OCI-LY3 (cell line): Measurements from ENCODE around the gene UST.

ENCODE experiments used
- H2AFZ ChIP-seq: fragments of 200-600, 300-600 bp; shearing (Covaris generic); 2 replicates; pipeline ENCODE4 v1.6.0; 2014; ENCODE audit warnings: antibody characterized with exemption, low read depth, low read length
- H3K27ac ChIP-seq: fragments of 200-600, 300-600 bp; sonication (generic); 2 replicates; pipeline ENCODE4 v1.5.1; 2014; ENCODE audit warnings: mild to moderate bottlenecking, low read length, moderate library complexity, mixed read lengths
- H3K27me3 ChIP-seq: fragments of 200-600, 300-600 bp; sonication (generic); 2 replicates; pipeline ENCODE4 v1.6.1; 2014; ENCODE audit warnings: low read depth, low read length, mixed read lengths
- H3K36me3 ChIP-seq: fragments of 200-600, 300-600 bp; sonication (generic); replicated peaks from 2 replicates; pipeline ENCODE3; 2014; ENCODE audit warnings: low read depth, low read length, mixed read lengths
- H3K4me1 ChIP-seq: fragments of 300-600, 200-600 bp; sonication (generic); 2 replicates; pipeline ENCODE4 v1.6.1; 2014; ENCODE audit warnings: low read length, mixed read lengths
- H3K4me2 ChIP-seq: fragments of 200-600, 300-600 bp; sonication (generic); 2 replicates; pipeline ENCODE4 v1.6.1; 2014; ENCODE audit warnings: low read length, mixed read lengths
- H3K4me3 ChIP-seq: fragments of 300-600, 200-600 bp; sonication (generic); 2 replicates; pipeline ENCODE4 v1.5.1; 2014; ENCODE audit warnings: antibody characterized with exemption, mild to moderate bottlenecking, low read length, moderate library complexity
- H3K79me2 ChIP-seq: fragments of 300-600, 200-600 bp; shearing (Covaris generic); 2 replicates; pipeline ENCODE4 v1.6.1; 2014; ENCODE audit warnings: mild to moderate bottlenecking, low read length, mixed read lengths
- H3K9ac ChIP-seq: fragments of 300-600, 200-600 bp; shearing (Covaris generic); 2 replicates; pipeline ENCODE4 v1.6.0; 2014; ENCODE audit warnings: mild to moderate bottlenecking, low read length, moderate library complexity
- H3K9me3 ChIP-seq: fragments of 200-600, 300-600 bp; shearing (Covaris generic); 2 replicates; pipeline ENCODE4 v1.6.1; 2014; ENCODE audit warnings: low read length, mixed read lengths; ENCODE audit not compliant: insufficient read depth
- H4K20me1 ChIP-seq: fragments of 200-600, 300-600 bp; sonication (generic); 2 replicates; pipeline ENCODE4 v1.6.1; 2016; ENCODE audit warnings: low read length, mixed read lengths; ENCODE audit not compliant: insufficient read depth
- EZH2phosphoT487 ChIP-seq: fragments of 200-600 bp; shearing (Covaris generic); IDR thresholded peaks from 2 replicates; pipeline ENCODE4 v1.6.1; 2018; ENCODE audit warnings: antibody characterized with exemption, mixed run types, low read depth
- TF ChIP-seq, protein P1 (sequence below): fragments of 200-600, 300-600 bp; sonication (generic); IDR thresholded peaks from 2 replicates; pipeline ENCODE4 v1.5.1; 2014; ENCODE audit warnings: antibody characterized with exemption, low read length, low read depth

The UST gene

DNA sequence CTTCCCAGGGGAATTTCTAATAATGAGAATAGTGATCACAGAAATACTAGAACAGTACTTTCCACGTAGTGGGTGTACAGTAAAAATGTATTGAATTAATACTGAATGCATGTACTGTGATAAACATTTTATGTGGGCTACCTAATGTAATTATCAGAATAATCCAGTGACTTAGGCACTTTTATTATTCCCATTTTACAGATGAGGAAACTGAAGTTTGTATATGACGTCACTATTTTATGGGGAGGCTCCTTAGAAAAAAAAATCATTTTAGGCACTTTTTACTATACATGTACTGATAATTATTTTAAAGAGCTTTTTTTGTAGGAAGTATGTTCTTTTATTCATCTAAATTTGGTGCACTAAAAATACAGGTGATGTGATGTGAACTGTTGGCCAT is 295.1 kb downstream of the UST start:
- no peak overlapping the region for H3K4me3 ChIP-seq
- no peak overlapping the region for H3K27ac ChIP-seq
- H3K27me3 ChIP-seq = no peaks in the 10 kb centered on the region
- H3K4me1 ChIP-seq = peaks cover 23% of the 10 kb centered on the region
- no peaks in the 10 kb centered on the region for H3K79me2 ChIP-seq
- H3K4me2 ChIP-seq = no peak overlapping the region
- H4K20me1 ChIP-seq = no peaks in the 10 kb centered on the region
- peaks cover 5% of the 10 kb centered on the region for H3K36me3 ChIP-seq
- H2AFZ ChIP-seq = no peak overlapping the region
- no peak for TF ChIP-seq EZH2phosphoT487
- TF ChIP-seq, protein P1, sequence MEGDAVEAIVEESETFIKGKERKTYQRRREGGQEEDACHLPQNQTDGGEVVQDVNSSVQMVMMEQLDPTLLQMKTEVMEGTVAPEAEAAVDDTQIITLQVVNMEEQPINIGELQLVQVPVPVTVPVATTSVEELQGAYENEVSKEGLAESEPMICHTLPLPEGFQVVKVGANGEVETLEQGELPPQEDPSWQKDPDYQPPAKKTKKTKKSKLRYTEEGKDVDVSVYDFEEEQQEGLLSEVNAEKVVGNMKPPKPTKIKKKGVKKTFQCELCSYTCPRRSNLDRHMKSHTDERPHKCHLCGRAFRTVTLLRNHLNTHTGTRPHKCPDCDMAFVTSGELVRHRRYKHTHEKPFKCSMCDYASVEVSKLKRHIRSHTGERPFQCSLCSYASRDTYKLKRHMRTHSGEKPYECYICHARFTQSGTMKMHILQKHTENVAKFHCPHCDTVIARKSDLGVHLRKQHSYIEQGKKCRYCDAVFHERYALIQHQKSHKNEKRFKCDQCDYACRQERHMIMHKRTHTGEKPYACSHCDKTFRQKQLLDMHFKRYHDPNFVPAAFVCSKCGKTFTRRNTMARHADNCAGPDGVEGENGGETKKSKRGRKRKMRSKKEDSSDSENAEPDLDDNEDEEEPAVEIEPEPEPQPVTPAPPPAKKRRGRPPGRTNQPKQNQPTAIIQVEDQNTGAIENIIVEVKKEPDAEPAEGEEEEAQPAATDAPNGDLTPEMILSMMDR = no peak
- H3K9ac ChIP-seq = no peak overlapping the region
- H3K9me3 ChIP-seq = no peaks in the 10 kb centered on the region

DNA sequence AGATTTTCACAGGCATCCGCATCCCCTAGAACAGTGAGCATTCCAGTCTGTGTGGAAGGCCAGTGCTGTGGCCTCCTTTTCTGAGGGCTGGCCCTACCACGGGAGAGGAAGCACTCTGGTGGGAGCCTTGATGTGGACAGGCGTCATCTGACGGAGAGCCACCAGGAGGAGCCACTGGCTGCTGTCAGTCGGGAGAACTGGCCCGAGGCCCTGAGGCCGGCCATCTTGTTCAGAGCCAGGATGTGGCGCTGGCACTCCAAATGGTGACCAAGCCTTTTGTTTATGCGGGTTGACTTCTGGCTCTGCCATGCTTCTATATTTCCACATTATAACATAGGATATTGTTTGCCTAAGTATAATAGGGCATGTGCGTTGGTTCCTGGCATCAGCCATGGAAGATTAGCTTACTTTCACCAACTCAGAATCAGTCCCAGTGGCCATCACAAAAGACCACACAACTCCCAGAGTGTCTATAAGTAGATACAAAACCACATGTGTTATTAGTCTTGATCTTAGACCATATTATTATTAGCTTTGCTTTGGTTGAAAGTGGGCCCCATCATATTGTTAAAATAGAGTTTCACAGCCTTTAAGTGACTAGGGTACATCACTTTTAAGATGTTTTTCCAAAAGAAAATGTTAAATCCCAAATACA is 296.8 kb downstream of the UST start:
- no peak overlapping the region for H2AFZ ChIP-seq
- peaks cover 30% of the 10 kb centered on the region for H3K4me1 ChIP-seq
- H3K9me3 ChIP-seq = no peaks in the 10 kb centered on the region
- no peaks in the 10 kb centered on the region for H4K20me1 ChIP-seq
- no peak overlapping the region for H3K9ac ChIP-seq
- H3K27ac ChIP-seq = no peak overlapping the region
- no peak overlapping the region for H3K4me2 ChIP-seq
- no peaks in the 10 kb centered on the region for H3K79me2 ChIP-seq
- H3K27me3 ChIP-seq = no peaks in the 10 kb centered on the region
- H3K36me3 ChIP-seq = peaks cover 6% of the 10 kb centered on the region
- no peak overlapping the region for H3K4me3 ChIP-seq
- TF ChIP-seq, protein P1 = peak; percentile 39
- TF ChIP-seq EZH2phosphoT487 = no peak

DNA sequence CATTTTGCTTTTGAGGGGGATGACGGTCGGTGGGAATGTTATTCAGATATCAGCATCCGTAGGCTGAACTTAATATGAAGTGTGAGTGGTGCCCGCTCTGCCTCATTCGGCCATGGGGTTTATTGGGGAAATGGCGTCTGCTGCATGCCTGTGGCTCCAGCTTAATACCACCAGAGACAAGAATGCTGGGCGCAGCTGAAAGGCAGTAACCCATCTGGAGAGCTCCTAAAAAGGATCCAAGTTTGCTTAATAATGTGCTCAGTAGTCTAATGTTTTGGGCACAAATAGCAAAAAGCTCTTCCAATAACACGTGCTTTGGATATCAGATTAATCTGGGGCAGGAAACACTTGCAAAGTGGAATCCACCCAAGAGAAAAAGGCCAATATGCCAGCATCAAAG is 297.7 kb downstream of the UST start:
- H3K4me1 ChIP-seq = peaks cover 30% of the 10 kb centered on the region
- H3K4me2 ChIP-seq = no peak overlapping the region
- H2AFZ ChIP-seq = no peak overlapping the region
- no peaks in the 10 kb centered on the region for H3K27me3 ChIP-seq
- H4K20me1 ChIP-seq = no peaks in the 10 kb centered on the region
- peaks cover 6% of the 10 kb centered on the region for H3K36me3 ChIP-seq
- H3K79me2 ChIP-seq = no peaks in the 10 kb centered on the region
- H3K9ac ChIP-seq = no peak overlapping the region
- no peak overlapping the region for H3K27ac ChIP-seq
- H3K9me3 ChIP-seq = no peaks in the 10 kb centered on the region
- TF ChIP-seq, protein P1 = no peak
- TF ChIP-seq EZH2phosphoT487 = no peak
- H3K4me3 ChIP-seq = no peak overlapping the region

DNA sequence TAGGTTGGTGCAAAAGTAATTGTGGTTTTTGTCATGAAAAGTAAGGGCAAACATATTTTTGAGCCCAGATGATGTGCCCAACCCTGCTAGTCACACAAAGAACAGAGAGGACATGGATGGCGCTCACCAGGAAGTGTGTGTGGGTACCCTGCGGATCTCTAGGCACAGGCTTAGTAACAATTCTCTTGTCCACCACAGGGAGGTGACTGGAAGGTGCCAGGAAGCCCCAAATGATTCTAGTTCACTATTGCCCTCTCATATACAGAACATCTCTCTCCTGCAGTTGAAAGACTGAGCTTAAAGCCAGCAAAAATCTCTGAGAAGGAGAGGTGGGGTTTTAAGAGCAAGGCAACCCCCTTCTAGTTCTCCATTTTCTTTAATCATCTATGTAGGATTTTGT is 298.6 kb downstream of the UST start:
- peaks cover 30% of the 10 kb centered on the region for H3K4me1 ChIP-seq
- H3K36me3 ChIP-seq = peaks cover 6% of the 10 kb centered on the region
- no peaks in the 10 kb centered on the region for H3K27me3 ChIP-seq
- H3K4me3 ChIP-seq = no peak overlapping the region
- no peak overlapping the region for H3K9ac ChIP-seq
- no peak overlapping the region for H2AFZ ChIP-seq
- no peak overlapping the region for H3K4me2 ChIP-seq
- no peaks in the 10 kb centered on the region for H4K20me1 ChIP-seq
- no peaks in the 10 kb centered on the region for H3K79me2 ChIP-seq
- no peaks in the 10 kb centered on the region for H3K9me3 ChIP-seq
- no peak overlapping the region for H3K27ac ChIP-seq
- no peak for TF ChIP-seq EZH2phosphoT487
- TF ChIP-seq, protein P1 = peak; percentile 18
